Nephron progenitor cell (in vitro differentiated cells): ENCODE data around the gene B2M.

Experiments used
- DNase-seq: peaks from one replicate; pipeline ENCODE4 v3.0.0; 2021
- H3K27ac Mint-ChIP-seq: 2 replicates; pipeline ENCODE4 v1.8.0; 2021; ENCODE audit warnings: mild to moderate bottlenecking, moderate library complexity, mixed read lengths
- H3K27me3 Mint-ChIP-seq: 2 replicates; pipeline ENCODE4 v1.8.0; 2021; ENCODE audit warnings: mild to moderate bottlenecking, low read depth, mixed read lengths; ENCODE audit not compliant: poor library complexity
- H3K36me3 Mint-ChIP-seq: 2 replicates; pipeline ENCODE4 v1.8.0; 2021; ENCODE audit warnings: low read depth, mixed read lengths
- H3K4me1 Mint-ChIP-seq: 2 replicates; pipeline ENCODE4 v1.8.0; 2021; ENCODE audit warnings: mixed read lengths
- H3K4me3 Mint-ChIP-seq: 2 replicates; pipeline ENCODE4 v1.8.0; 2021; ENCODE audit warnings: mild to moderate bottlenecking, moderate library complexity, mixed read lengths
- H3K9me3 Mint-ChIP-seq: 2 replicates; pipeline ENCODE4 v1.8.0; 2021; ENCODE audit warnings: mild to moderate bottlenecking, moderate library complexity, mixed read lengths
- TF ChIP-seq, protein P1 (sequence below): fragments of 200-600 bp; sonication (generic); IDR thresholded peaks from 2 replicates; pipeline ENCODE4 v1.5.0; 2021; ENCODE audit warnings: antibody characterized with exemption

Gene B2M

DNA sequence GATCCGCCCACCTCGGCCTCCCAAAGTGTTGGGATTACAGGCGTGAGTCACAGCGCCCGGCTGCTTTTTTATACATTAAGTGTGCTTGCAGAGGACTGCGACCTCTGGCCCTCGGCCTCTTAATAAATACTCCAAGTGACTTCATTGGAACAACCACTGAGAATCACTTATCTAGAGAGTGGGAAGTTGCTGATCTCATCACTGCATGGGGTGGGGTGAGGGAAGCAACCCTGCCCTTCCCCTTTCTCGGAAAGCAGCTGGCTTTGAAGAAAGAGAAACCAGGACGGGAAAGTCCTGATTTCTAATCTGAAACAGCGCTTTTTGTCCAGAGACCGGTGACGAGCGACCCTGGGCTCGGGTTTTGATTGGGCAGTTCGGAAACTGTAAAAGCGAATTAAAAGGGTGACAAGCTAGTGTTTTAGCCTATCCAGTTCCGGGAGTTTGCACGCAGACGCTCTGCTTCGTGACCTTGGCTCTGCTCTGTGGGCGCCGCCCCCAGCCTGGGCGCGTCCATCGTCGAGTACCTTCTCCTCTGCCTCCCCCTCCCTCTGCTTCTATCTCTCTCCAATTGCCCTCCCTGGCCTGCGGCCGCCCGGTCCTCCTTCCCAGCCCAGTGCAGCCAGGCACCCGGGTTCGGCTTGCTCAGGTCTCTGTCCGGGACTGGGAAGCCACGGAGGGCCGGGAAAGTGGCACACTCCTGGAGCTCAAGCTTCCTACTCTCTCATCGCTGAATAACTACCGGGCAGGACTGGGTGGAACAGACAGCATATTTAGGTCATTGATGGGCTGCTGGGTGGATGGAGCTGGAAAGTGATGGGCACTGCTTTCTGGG is 17.5 kb downstream of the B2M start:
- H3K4me3 Mint-ChIP-seq: peak overlapping the region; percentile 91
- DNase-seq: peak; percentile 81
- H3K9me3 Mint-ChIP-seq: no peaks in the 10 kb centered on the region
- peaks cover 5% of the 10 kb centered on the region for H3K36me3 Mint-ChIP-seq
- peak overlapping the region; percentile 99 for H3K27ac Mint-ChIP-seq
- H3K27me3 Mint-ChIP-seq: peaks cover 17% of the 10 kb centered on the region
- peaks cover 26% of the 10 kb centered on the region for H3K4me1 Mint-ChIP-seq
- TF ChIP-seq, protein P1, sequence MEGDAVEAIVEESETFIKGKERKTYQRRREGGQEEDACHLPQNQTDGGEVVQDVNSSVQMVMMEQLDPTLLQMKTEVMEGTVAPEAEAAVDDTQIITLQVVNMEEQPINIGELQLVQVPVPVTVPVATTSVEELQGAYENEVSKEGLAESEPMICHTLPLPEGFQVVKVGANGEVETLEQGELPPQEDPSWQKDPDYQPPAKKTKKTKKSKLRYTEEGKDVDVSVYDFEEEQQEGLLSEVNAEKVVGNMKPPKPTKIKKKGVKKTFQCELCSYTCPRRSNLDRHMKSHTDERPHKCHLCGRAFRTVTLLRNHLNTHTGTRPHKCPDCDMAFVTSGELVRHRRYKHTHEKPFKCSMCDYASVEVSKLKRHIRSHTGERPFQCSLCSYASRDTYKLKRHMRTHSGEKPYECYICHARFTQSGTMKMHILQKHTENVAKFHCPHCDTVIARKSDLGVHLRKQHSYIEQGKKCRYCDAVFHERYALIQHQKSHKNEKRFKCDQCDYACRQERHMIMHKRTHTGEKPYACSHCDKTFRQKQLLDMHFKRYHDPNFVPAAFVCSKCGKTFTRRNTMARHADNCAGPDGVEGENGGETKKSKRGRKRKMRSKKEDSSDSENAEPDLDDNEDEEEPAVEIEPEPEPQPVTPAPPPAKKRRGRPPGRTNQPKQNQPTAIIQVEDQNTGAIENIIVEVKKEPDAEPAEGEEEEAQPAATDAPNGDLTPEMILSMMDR: no peak

DNA sequence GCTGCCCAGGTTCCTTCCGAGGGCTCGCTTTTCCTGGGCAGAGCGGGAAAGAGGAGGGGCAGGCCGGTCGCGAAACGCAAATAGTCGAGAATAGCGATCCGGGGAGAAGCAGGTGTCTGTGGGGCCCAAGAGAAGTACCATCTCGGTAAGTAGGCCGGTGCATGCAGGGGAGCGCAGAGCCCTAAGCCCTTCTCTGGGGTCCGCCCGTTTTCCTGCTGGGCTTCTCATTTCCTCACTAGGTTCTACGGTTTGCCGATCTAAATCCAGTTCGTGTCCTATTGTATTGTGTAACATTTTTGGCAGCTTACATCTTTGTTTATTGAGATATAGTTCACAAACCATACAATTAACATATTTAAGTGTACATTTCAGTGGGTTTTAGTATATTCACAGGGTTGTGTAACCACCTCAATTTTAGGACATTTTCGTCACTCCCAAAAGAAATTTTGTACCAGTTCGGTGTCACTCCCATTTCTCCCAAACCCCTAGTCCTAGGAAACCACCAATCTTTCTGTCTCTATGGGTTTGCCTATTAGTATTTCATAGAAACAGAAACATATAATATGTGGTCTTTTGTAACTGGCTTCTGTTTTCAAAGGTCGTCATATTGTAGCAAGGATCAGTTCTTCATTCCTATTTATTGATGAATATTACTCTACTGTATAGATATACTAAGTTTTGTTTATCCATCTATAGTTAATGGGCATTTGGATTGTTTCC is 18.3 kb downstream of the B2M start:
- peak overlapping the region; percentile 91 for H3K4me3 Mint-ChIP-seq

DNA sequence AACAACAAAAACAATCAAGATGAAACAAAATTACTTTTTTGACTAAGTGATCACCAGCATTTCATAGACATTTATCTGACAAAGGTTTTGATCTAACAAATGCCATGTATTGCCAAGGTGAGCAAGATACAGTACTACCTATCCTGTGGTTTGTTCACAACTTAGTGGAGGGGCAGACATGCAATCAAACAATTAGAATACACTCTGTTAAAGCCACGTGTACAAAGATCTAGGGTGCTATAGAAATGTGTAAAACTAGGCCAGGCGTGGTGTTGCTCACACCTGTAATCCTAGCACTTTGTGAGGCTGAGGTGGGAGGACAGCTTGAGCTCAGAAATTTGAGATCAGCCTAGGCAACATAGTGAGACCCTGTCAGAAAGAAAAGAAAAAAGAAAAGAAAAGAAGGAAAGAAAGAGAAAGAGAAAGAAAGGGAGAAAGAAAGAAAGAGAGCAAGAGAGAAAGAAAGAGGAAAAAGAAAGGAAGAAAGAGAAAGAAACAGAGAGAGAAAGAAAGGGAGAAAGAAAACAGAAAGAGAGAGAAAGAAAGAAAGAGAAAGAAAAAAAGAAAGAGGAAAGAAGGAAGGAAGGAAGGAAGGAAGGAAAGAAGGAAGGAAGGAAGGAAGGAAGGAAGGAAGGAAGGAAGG is 23.6 kb downstream of the B2M start:
- Mint-ChIP-seq H3K4me1 (peaks cover 14% of the 10 kb centered on the region), H3K27me3 (peaks cover 12% of the 10 kb centered on the region), H3K27ac (no peak overlapping the region)

More for the DNA sequence above, 18.3 kb downstream of the B2M start:
- peaks cover 5% of the 10 kb centered on the region for H3K36me3 Mint-ChIP-seq
- no peak overlapping the region for H3K27ac Mint-ChIP-seq
- H3K27me3 Mint-ChIP-seq: peaks cover 17% of the 10 kb centered on the region
- DNase-seq: peak; percentile 31
- no peaks in the 10 kb centered on the region for H3K9me3 Mint-ChIP-seq
- H3K4me1 Mint-ChIP-seq: peaks cover 26% of the 10 kb centered on the region
- TF ChIP-seq, protein P1: no peak

DNA sequence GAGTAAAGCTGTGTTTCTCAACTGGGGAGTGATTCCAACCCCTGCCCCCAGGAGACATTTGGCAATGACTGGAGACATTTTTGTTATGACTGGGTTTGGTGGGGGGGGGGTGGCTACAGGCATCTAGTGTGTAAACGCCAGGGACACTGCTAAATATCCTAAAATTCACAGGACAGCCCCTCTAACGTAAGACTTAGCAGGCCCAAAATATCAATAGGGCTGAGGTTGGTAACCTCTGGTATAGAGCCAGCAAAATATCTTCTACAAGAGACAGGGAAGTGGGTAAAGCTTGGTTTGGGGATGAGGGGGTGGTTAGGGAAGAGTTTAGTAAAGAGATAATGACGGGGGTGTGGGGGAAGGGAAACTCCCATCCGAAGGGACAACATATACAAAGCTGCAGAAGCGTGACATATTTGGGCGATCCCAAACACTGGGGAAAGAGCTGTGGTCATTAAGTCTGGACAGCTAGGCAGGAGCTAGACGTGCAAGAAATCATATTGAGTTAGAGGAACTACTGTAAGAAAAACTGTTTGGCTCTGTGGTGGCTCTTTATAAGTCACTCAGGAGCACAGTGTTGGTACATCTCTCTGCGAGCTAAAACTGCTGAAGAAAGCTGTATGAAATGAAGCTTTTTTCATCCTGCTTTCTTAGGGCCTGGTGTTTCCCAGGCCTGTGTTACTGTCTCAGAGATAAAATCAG is 24.3 kb downstream of the B2M start:
- H3K27ac Mint-ChIP-seq: peak overlapping the region; percentile 23
- TF ChIP-seq, protein P1: no peak
- DNase-seq: no peak
- peaks cover 5% of the 10 kb centered on the region for H3K27me3 Mint-ChIP-seq
- H3K4me1 Mint-ChIP-seq: peaks cover 13% of the 10 kb centered on the region
- peaks cover 13% of the 10 kb centered on the region for H3K9me3 Mint-ChIP-seq
- H3K4me3 Mint-ChIP-seq: no peak overlapping the region
- H3K36me3 Mint-ChIP-seq: peaks cover 5% of the 10 kb centered on the region

More for the DNA sequence above, 23.6 kb downstream of the B2M start:
- H3K4me3 Mint-ChIP-seq: no peak overlapping the region
- DNase-seq: no peak
- peaks cover 8% of the 10 kb centered on the region for H3K9me3 Mint-ChIP-seq
- TF ChIP-seq, protein P1: no peak
- H3K36me3 Mint-ChIP-seq: peaks cover 5% of the 10 kb centered on the region

DNA sequence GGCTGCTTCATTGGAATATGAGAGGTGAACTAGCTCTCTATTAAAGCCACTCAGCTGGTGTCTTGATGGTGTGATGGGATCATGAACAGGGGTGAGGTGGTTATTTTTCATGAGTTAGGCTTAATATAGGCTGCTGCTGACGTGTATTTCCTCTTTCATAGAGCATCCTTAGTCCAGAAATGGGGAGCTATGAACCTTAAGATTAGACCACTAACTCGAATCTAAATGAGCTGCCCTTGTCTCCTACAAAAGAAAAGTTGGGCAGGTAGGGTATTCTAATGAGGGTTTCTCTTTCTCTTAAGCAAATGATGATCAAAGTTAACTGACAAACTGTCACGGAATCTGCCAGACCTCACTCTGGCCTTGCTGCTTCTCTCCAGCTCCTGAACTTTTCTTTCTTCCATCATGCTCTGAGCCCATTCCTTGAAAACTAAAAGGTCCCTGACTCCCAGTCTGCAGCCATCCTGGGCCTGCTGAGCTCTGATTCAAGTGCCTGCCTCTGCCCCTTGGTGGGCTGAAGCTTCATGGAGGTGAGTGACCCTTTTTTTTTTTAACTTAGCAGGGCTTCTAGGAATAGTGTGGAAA is 25.0 kb downstream of the B2M start, which contains the start of gene TRIM69:
Gene TRIM69, plus strand, starts transcription at position 348 of the 585 bp plus-strand sequence. Its CDS starts 177 bp downstream, at position 525.
- H3K4me1 Mint-ChIP-seq: peaks cover 13% of the 10 kb centered on the region
- peaks cover 5% of the 10 kb centered on the region for H3K36me3 Mint-ChIP-seq
- peaks cover 16% of the 10 kb centered on the region for H3K9me3 Mint-ChIP-seq
- H3K27me3 Mint-ChIP-seq: peaks cover 4% of the 10 kb centered on the region
- H3K4me3 Mint-ChIP-seq: no peak within 1 kb of the TSS
- TF ChIP-seq, protein P1: no peak
- H3K27ac Mint-ChIP-seq: peak within 1 kb of the TSS; percentile 23
- DNase-seq: no peak
